IMR-90 (cell line): ENCODE results near the gene ITSN1. TPM values are rescaled to one million over a fixed set of nuclear protein-coding genes. Genes with fewer than 3 reads are reported as not detected.

Source experiments
- ATAC-seq: fragments of 200-7000 bp; cut with Tn5 transposase; 2 replicates; pipeline ENCODE4 v1.9.1; 2020; ENCODE audit warnings: low read depth, mild to moderate bottlenecking, moderate library complexity
- BruUV-seq: library from RNA; stranded (reverse); fragments of 400-500 nt; replicated peaks from 2 replicates; lab custom pipeline; 2021; lab: Mats Ljungman, UMichigan
- CTCF ChIA-PET: fragments of 300-600 bp; formaldehyde crosslinking; extraction: SDS; loops from one replicate; lab custom pipeline; 2021; ENCODE audit warnings: antibody characterized with exemption; lab: Yijun Ruan, JAX
- POLR2A ChIA-PET: fragments of 300-600 bp; sonication (Branson Sonifier 250); formaldehyde crosslinking; loops from one replicate; lab custom pipeline; 2022; ENCODE audit warnings: antibody characterized with exemption; ENCODE audit not compliant: unreplicated experiment; lab: Charles Lee
- DNase-seq: peaks from one replicate; pipeline ENCODE4 v3.0.0; 2013
- H2AFZ ChIP-seq: replicated peaks from 2 replicates; pipeline ENCODE3; 2013; ENCODE audit warnings: low read length, mild to moderate bottlenecking; ENCODE audit not compliant: poor library complexity
- H2AK5ac ChIP-seq: 2 replicates; pipeline ENCODE4 v1.6.1; 2013; ENCODE audit warnings: low read depth, low read length, inconsistent platforms
- H2AK9ac ChIP-seq: replicated peaks from 2 replicates; pipeline ENCODE3; 2013; ENCODE audit warnings: mild to moderate bottlenecking, low read depth, low read length, moderate library complexity; ENCODE audit not compliant: poor library complexity
- H2BK120ac ChIP-seq: 2 replicates; pipeline ENCODE4 v1.6.1; 2013; ENCODE audit warnings: low read depth, low read length, inconsistent platforms
- H2BK15ac ChIP-seq: 3 replicates; pipeline ENCODE4 v1.6.1; 2013; ENCODE audit warnings: low read depth, low read length, inconsistent platforms
- H2BK20ac ChIP-seq: 2 replicates; pipeline ENCODE4 v1.6.1; 2013; ENCODE audit warnings: low read depth, mild to moderate bottlenecking, inconsistent platforms, low read length, moderate library complexity
- H2BK5ac ChIP-seq: 2 replicates; pipeline ENCODE4 v1.6.1; 2013; ENCODE audit warnings: mild to moderate bottlenecking, low read depth, low read length, inconsistent platforms; ENCODE audit not compliant: poor library complexity, severe bottlenecking
- H3K14ac ChIP-seq: replicated peaks from 2 replicates; pipeline ENCODE4 v1.6.1; 2013; ENCODE audit warnings: low read depth, low read length, inconsistent platforms
- H3K18ac ChIP-seq: 2 replicates; pipeline ENCODE4 v1.6.1; 2013; ENCODE audit warnings: low read depth, low read length, control low read depth
- H3K23ac ChIP-seq: 2 replicates; pipeline ENCODE4 v1.6.1; 2013; ENCODE audit warnings: low read depth, low read length, inconsistent platforms
- H3K27ac ChIP-seq: 2 replicates; pipeline ENCODE4 v1.5.1; 2013; ENCODE audit warnings: mild to moderate bottlenecking, control low read depth, low read length; ENCODE audit not compliant: insufficient read depth
- H3K27me3 ChIP-seq: 2 replicates; pipeline ENCODE4 v1.6.1; 2013; ENCODE audit warnings: low read length; ENCODE audit not compliant: control insufficient read depth, insufficient read depth
- H3K36me3 ChIP-seq: 2 replicates; pipeline ENCODE4 v1.6.1; 2013; ENCODE audit warnings: low read length, mixed read lengths; ENCODE audit not compliant: control insufficient read depth, insufficient read depth
- H3K4ac ChIP-seq: 2 replicates; pipeline ENCODE4 v1.6.1; 2013; ENCODE audit warnings: low read depth, low read length, inconsistent platforms
- H3K4me1 ChIP-seq: 2 replicates; pipeline ENCODE4 v1.6.1; 2013; ENCODE audit warnings: low read length, mixed read lengths; ENCODE audit not compliant: control insufficient read depth, insufficient read depth
- H3K4me2 ChIP-seq: 2 replicates; pipeline ENCODE4 v1.6.1; 2013; ENCODE audit warnings: low read depth, mild to moderate bottlenecking, control low read depth, low read length, moderate library complexity
- H3K4me3 ChIP-seq: 2 replicates; pipeline ENCODE4 v1.5.1; 2013; ENCODE audit warnings: low read depth, mild to moderate bottlenecking, control low read depth, low read length, moderate library complexity; ENCODE audit not compliant: insufficient read depth
- H3K56ac ChIP-seq: 2 replicates; pipeline ENCODE4 v1.6.1; 2013; ENCODE audit warnings: low read length, inconsistent platforms; ENCODE audit not compliant: insufficient read depth; ENCODE audit errors: extremely low read depth
- H3K79me1 ChIP-seq, 2 experiments: 2 replicates each; pipeline ENCODE4 v1.6.1; 2013; ENCODE audit warnings: low read length in 2 of 2, inconsistent platforms in 1 of 2, low read depth in 1 of 2
- H3K9ac ChIP-seq: 2 replicates; pipeline ENCODE4 v1.6.1; 2013; ENCODE audit warnings: low read depth, low read length, control low read depth
- H3K9me1 ChIP-seq: 2 replicates; pipeline ENCODE4 v1.6.1; 2013; ENCODE audit warnings: low read length, inconsistent platforms; ENCODE audit not compliant: insufficient read depth
- H3K9me3 ChIP-seq: 2 replicates; pipeline ENCODE4 v1.6.1; 2013; ENCODE audit warnings: low read length; ENCODE audit not compliant: control insufficient read depth, insufficient read depth
- H4K20me1 ChIP-seq: 2 replicates; pipeline ENCODE4 v1.6.1; 2013; ENCODE audit warnings: low read length, inconsistent platforms; ENCODE audit not compliant: insufficient read depth
- H4K5ac ChIP-seq: 2 replicates; pipeline ENCODE4 v1.6.1; 2013; ENCODE audit warnings: mild to moderate bottlenecking, low read depth, low read length, control low read depth
- H4K8ac ChIP-seq, 2 experiments: 2 replicates each; pipeline ENCODE4 v1.6.1; 2013; ENCODE audit warnings: low read depth in 2 of 2, low read length in 2 of 2, control low read depth in 1 of 2, inconsistent platforms in 1 of 2
- H4K91ac ChIP-seq: 2 replicates; pipeline ENCODE4 v1.6.1; 2013; ENCODE audit warnings: low read depth, low read length, inconsistent platforms; ENCODE audit not compliant: insufficient read depth
- BHLHE40 ChIP-seq: fragments of 150-350 bp; IDR thresholded peaks from 2 replicates; pipeline ENCODE4 v1.6.1; 2016; ENCODE audit warnings: mild to moderate bottlenecking, low read depth, low read length
- MAZ ChIP-seq: IDR thresholded peaks from 2 replicates; pipeline ENCODE4 v1.6.1; 2012; ENCODE audit warnings: low read depth, mild to moderate bottlenecking, low read length, improper control_type of control experiment, moderate library complexity, borderline replicate concordance
- MXI1 ChIP-seq: IDR thresholded peaks from 2 replicates; pipeline ENCODE4 v1.6.1; 2012; ENCODE audit warnings: low read depth, mild to moderate bottlenecking, low read length, moderate library complexity, borderline replicate concordance
- RFX5 ChIP-seq: IDR thresholded peaks from 2 replicates; pipeline ENCODE4 v1.8.0; 2012; ENCODE audit warnings: low read depth, mild to moderate bottlenecking, low read length, moderate library complexity
- WGBS, 2 experiments: methylation state at CpG; one replicate each; pipeline versions ENCODE4 v1.1.5 to v1.1.7; 2013; ENCODE audit warnings: missing lambda C conversion rate in 2 of 2; ENCODE audit not compliant: insufficient read length in 1 of 2; ENCODE audit errors: extremely low coverage in 2 of 2; 5-methylcytosine and 5-hydroxymethylcytosine counted together
- dilution Hi-C: fragments of 300-500 bp; cut with HindIII; formaldehyde crosslinking; loops from one replicate; pipeline ENCODE4 v1.14.3; 2018; ENCODE audit warnings: low sequenced_read_pairs; ENCODE audit not compliant: unreplicated experiment
- in situ Hi-C: fragments of 300-500 bp; cut with MboI; formaldehyde crosslinking; loops from 3 replicates; pipeline ENCODE4 v1.14.3; 2019; ENCODE audit warnings: low sequenced_read_pairs, inconsistent platforms, mixed read lengths
- intact Hi-C: fragments of 100-400 bp; cut with micrococcal nuclease; formaldehyde crosslinking; loops from 2 replicates; pipeline ENCODE4 v1.10.0; 2022
- polyA plus RNA-seq, 3 experiments: library from polyadenylated mRNA; depleted of rRNA; stranded (reverse); fragments of >200 nt; gene quantifications; 2 replicates each; pipeline ENCODE4 v1.2.3, GENCODE V29; 2012; ENCODE audit warnings: low replicate concordance in 1 of 3
- total RNA-seq: library from RNA; depleted of rRNA; stranded (reverse); fragments of >200 nt; gene quantifications from 2 replicates; pipeline ENCODE4 v1.2.3, GENCODE V29; 2012
- TF ChIP-seq, protein P1 (sequence below): conservative IDR thresholded peaks from 2 replicates; pipeline ENCODE4 v1.5.1; 2012; ENCODE audit warnings: mild to moderate bottlenecking, low read depth, low read length, improper control_type of control experiment

The ITSN1 gene
- total and polyA plus RNA-seq, 2 of the 4 experiments (the other 2 are of a cell fraction), result 45.4 to 62.0 TPM

DNA sequence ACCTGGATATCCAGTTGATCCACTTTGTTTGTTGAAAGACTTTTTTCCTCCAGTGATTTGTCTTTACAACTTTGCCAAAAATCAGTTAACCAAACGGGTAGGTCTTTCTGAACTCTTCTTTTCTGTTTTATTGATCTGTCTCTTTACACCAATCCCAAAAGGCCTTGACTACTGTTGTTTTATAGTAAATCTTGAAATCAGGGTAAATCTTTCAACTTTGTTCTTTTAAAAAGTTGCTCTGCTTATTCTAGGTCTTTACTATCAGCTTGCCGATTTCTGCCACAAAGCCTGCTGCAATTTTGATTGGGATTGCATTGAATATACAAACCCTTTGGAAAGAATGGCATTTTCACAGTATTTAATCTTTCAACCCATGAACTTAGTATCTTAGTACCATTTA, 66.6 kb downstream of the ITSN1 start:
- no peak overlapping the region for H3K4me2 ChIP-seq
- no peak overlapping the region for H2BK120ac ChIP-seq
- no peak overlapping the region for H4K8ac ChIP-seq
- H4K5ac ChIP-seq, result no peak overlapping the region
- ChIA-PET CTCF (no interaction called here), POLR2A (no interaction called here)
- H3K27me3 ChIP-seq, result no peaks in the 10 kb centered on the region
- H3K14ac ChIP-seq, result no peak overlapping the region
- no peak overlapping the region for H2AK5ac ChIP-seq
- in situ Hi-C loops, result no loop called here
- no peak overlapping the region for H3K23ac ChIP-seq
- H2BK5ac ChIP-seq, result no peak overlapping the region
- H4K91ac ChIP-seq, result no peak overlapping the region
- no peak overlapping the region for H2AFZ ChIP-seq
- H2AK9ac ChIP-seq, result no peak overlapping the region
- intact Hi-C loops, result no loop called here
- no peak overlapping the region for H2BK15ac ChIP-seq
- H3K79me1 ChIP-seq, result peaks cover 19 to 59% of the 10 kb centered on the region in 2 experiments
- no CpG with 5 or more reads among the region's 2 CpGs for WGBS, 2 experiments
- no peak overlapping the region for H3K27ac ChIP-seq
- H3K36me3 ChIP-seq, result no peaks in the 10 kb centered on the region
- H3K9me1 ChIP-seq, result peaks cover 5% of the 10 kb centered on the region; the same call in 1 of the 2 replicates
- no peak overlapping the region for H2BK20ac ChIP-seq
- no peak for ATAC-seq
- H3K18ac ChIP-seq, result no peak overlapping the region
- no peak overlapping the region for H3K56ac ChIP-seq
- no TSS peak for BruUV-seq
- H3K9me3 ChIP-seq, result no peaks in the 10 kb centered on the region
- H3K4me1 ChIP-seq, result peaks cover 6% of the 10 kb centered on the region
- no peak overlapping the region for H3K4me3 ChIP-seq
- peaks cover 4% of the 10 kb centered on the region; the same call in 1 of the 2 replicates for H4K20me1 ChIP-seq
- no peak overlapping the region for H3K9ac ChIP-seq
- dilution Hi-C loops, result no loop called here
- TF ChIP-seq RFX5 (no peak), MXI1 (no peak), BHLHE40 (no peak), MAZ (no peak)
- TF ChIP-seq, protein P1, sequence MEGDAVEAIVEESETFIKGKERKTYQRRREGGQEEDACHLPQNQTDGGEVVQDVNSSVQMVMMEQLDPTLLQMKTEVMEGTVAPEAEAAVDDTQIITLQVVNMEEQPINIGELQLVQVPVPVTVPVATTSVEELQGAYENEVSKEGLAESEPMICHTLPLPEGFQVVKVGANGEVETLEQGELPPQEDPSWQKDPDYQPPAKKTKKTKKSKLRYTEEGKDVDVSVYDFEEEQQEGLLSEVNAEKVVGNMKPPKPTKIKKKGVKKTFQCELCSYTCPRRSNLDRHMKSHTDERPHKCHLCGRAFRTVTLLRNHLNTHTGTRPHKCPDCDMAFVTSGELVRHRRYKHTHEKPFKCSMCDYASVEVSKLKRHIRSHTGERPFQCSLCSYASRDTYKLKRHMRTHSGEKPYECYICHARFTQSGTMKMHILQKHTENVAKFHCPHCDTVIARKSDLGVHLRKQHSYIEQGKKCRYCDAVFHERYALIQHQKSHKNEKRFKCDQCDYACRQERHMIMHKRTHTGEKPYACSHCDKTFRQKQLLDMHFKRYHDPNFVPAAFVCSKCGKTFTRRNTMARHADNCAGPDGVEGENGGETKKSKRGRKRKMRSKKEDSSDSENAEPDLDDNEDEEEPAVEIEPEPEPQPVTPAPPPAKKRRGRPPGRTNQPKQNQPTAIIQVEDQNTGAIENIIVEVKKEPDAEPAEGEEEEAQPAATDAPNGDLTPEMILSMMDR, result no peak
- no peak for DNase-seq
- no peak overlapping the region for H3K4ac ChIP-seq
